ENCODE results near the gene SDCCAG8. TPM values are rescaled to one million over a fixed set of nuclear protein-coding genes. Genes with fewer than 3 reads are reported as not detected.

SDCCAG8 gene
- polyA plus RNA-seq, 1 experiment = 34.1 TPM

- H3K27ac ChIP-seq (ENCODE audit: low read depth, low read length) = no peak overlapping the region
- no peaks in the 10 kb centered on the region for H3K9me3 ChIP-seq (ENCODE audit: control insufficient read depth, insufficient read depth, low read length)
- CTCF ChIA-PET = interaction anchor here (0.9 kb wide), 1 partner anchor 745 kb away, joined by 4 read pairs; no protein-coding TSS in a partner anchor
- no peak for DNase-seq (ENCODE audit: low read depth, low spot score)
- no peak for TF ChIP-seq CTCF (IDR thresholded peaks at IDR 0.05; ENCODE audit: low read depth, low read length)
- no peaks in the 10 kb centered on the region for H3K27me3 ChIP-seq (ENCODE audit: control insufficient read depth, insufficient read depth, low read length)
- no peak overlapping the region for H3K4me3 ChIP-seq (ENCODE audit: low read depth, low read length)
- POLR2A ChIA-PET = no interaction called here
Observed at GRCh38 chr1:243528459-243529121, 272.7 kb downstream of the SDCCAG8 start.

GRCh38 chr1:243529512-243529911 is 273.7 kb downstream of the SDCCAG8 start:
- Histone ChIP-seq H3K27ac (ENCODE audit: low read depth, low read length) (no peak overlapping the region), H3K4me3 (ENCODE audit: low read depth, low read length) (no peak overlapping the region), H3K9me3 (ENCODE audit: control insufficient read depth, insufficient read depth, low read length) (no peaks in the 10 kb centered on the region), H3K27me3 (ENCODE audit: control insufficient read depth, insufficient read depth, low read length) (no peaks in the 10 kb centered on the region)
- no peak for TF ChIP-seq CTCF (IDR thresholded peaks at IDR 0.05; ENCODE audit: low read depth, low read length)
- ChIA-PET CTCF (interaction anchor here (0.9 kb wide), 1 partner anchor 744 kb away, joined by 4 read pairs; no protein-coding TSS in a partner anchor), POLR2A (no interaction called here)
- DNase-seq (ENCODE audit: low read depth, low spot score) = no peak

- Histone ChIP-seq H3K4me3 (ENCODE audit: low read depth, low read length) (no peak overlapping the region), H3K27ac (ENCODE audit: low read depth, low read length) (no peak overlapping the region), H3K9me3 (ENCODE audit: control insufficient read depth, insufficient read depth, low read length) (no peaks in the 10 kb centered on the region), H3K27me3 (ENCODE audit: control insufficient read depth, insufficient read depth, low read length) (no peaks in the 10 kb centered on the region)
- ChIA-PET CTCF (no interaction called here), POLR2A (no interaction called here)
- no peak for DNase-seq (ENCODE audit: low read depth, low spot score)
- TF ChIP-seq CTCF (IDR thresholded peaks at IDR 0.05; ENCODE audit: low read depth, low read length) = no peak
Observed at GRCh38 chr1:243535014-243535413, 279.2 kb downstream of the SDCCAG8 start.

GRCh38 chr1:243539636-243540035 is 283.8 kb downstream of the SDCCAG8 start:
- no peaks in the 10 kb centered on the region for H3K27me3 ChIP-seq (ENCODE audit: control insufficient read depth, insufficient read depth, low read length)
- H3K4me3 ChIP-seq (ENCODE audit: low read depth, low read length) = no peak overlapping the region
- DNase-seq (ENCODE audit: low read depth, low spot score) = no peak
- ChIA-PET CTCF (no interaction called here), POLR2A (no interaction called here)
- TF ChIP-seq CTCF (IDR thresholded peaks at IDR 0.05; ENCODE audit: low read depth, low read length) = no peak
- H3K9me3 ChIP-seq (ENCODE audit: control insufficient read depth, insufficient read depth, low read length) = no peaks in the 10 kb centered on the region
- no peak overlapping the region for H3K27ac ChIP-seq (ENCODE audit: low read depth, low read length)

- Histone ChIP-seq H3K27ac (ENCODE audit: low read depth, low read length) (no peak overlapping the region), H3K4me3 (ENCODE audit: low read depth, low read length) (no peak overlapping the region), H3K27me3 (ENCODE audit: control insufficient read depth, insufficient read depth, low read length) (no peaks in the 10 kb centered on the region), H3K9me3 (ENCODE audit: control insufficient read depth, insufficient read depth, low read length) (no peaks in the 10 kb centered on the region)
- no peak for TF ChIP-seq CTCF (IDR thresholded peaks at IDR 0.05; ENCODE audit: low read depth, low read length)
- ChIA-PET CTCF (no interaction called here), POLR2A (no interaction called here)
- DNase-seq (ENCODE audit: low read depth, low spot score) = no peak
Observed at GRCh38 chr1:243542739-243543415, 287.0 kb downstream of the SDCCAG8 start.
